ENCODE data around the gene ADAR. TPM values are rescaled to one million over a fixed set of nuclear protein-coding genes. Genes with fewer than 3 reads are reported as not detected.

Gene ADAR
- total RNA-seq, 4 donors from 2014 or later: 54.3 to 105 (median 73.6) TPM

DNA sequence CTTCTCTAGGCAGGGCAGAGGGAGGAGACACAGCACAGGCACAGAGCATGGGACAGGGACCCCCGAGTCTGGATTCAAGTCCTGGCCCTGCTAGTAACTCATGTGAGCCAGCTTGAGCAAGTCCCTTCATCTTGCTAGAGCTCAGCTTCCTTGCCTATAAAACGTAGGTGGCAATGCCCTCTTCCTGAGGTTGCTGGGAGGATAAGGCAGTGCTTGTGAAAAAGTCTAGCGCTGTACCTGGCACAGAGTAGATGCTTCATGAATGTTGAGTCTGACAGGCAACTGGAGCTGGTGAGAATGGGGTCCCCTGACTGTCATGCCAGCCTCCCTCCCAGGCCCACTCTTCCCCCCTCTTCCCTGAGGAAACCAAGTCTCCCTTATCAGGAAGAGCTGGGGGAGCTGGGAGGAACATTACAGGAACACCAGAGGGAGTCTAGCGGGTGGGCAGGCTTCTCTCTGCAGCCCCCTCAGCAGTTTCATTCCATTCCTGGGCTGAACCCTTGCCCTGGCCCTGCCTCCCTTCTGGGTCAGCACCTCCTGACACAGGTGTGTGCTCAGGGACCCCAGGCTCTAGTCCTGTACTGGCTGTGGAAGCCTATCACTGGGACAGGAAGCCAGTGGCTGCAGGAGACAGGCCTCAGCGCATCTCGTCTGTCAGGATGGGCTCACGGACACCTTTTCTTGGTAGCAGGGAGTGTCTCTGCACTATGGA, 30.5 kb downstream of the ADAR start:
- TF ChIP-seq, protein P1, sequence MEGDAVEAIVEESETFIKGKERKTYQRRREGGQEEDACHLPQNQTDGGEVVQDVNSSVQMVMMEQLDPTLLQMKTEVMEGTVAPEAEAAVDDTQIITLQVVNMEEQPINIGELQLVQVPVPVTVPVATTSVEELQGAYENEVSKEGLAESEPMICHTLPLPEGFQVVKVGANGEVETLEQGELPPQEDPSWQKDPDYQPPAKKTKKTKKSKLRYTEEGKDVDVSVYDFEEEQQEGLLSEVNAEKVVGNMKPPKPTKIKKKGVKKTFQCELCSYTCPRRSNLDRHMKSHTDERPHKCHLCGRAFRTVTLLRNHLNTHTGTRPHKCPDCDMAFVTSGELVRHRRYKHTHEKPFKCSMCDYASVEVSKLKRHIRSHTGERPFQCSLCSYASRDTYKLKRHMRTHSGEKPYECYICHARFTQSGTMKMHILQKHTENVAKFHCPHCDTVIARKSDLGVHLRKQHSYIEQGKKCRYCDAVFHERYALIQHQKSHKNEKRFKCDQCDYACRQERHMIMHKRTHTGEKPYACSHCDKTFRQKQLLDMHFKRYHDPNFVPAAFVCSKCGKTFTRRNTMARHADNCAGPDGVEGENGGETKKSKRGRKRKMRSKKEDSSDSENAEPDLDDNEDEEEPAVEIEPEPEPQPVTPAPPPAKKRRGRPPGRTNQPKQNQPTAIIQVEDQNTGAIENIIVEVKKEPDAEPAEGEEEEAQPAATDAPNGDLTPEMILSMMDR (IDR thresholded peaks at IDR 0.05): no peak
- TF ChIP-seq POLR2A (IDR thresholded peaks at IDR 0.05): no peak
- no peak overlapping the region for H3K4me3 ChIP-seq (ENCODE audit: low read depth, poor library complexity, severe bottlenecking)
- DNase-seq (ENCODE audit: low spot score in 2 of 2): no peak
- intact Hi-C loops (cut with DNase I; ENCODE audit: low total_unique reads): no loop called here
- 67 to 68% methylated on average over 6 to 7 of the region's 7 CpGs for WGBS, 2 donors

DNA sequence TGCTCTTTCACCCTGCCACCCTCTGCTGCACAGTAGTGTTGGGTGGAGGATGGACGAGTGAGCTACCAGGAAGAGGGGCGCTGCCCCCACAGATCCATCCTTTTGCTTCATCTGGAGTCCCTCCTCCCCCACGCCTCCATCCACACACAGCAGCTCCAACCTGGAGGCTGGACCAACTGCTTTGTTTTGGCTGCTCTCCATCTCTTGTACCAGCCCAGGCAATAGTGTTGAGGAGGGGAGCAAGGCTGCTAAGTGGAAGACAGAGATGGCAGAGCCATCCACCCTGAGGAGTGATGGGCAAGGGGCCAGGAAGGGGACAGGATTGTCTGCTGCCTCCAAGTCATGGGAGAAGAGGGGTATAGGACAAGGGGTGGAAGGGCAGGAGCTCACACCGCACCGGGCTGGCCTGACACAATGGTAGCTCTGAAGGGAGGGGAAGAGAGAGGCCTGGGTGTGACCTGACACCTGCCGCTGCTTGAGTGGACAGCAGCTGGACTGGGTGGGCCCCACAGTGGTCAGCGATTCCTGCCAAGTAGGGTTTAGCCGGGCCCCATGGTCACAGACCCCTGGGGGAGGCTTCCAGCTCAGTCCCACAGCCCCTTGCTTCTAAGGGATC, 31.9 kb downstream of the ADAR start:
- 83 to 90% methylated on average over 8 of the region's 8 CpGs for WGBS, 2 donors
- intact Hi-C loops (cut with DNase I; ENCODE audit: low total_unique reads): no loop called here
- no peak for TF ChIP-seq POLR2A (IDR thresholded peaks at IDR 0.05)
- TF ChIP-seq, protein P1 (IDR thresholded peaks at IDR 0.05): no peak
- no peak overlapping the region for H3K4me3 ChIP-seq (ENCODE audit: low read depth, poor library complexity, severe bottlenecking)
- no peak for DNase-seq (ENCODE audit: low spot score in 2 of 2)

DNA sequence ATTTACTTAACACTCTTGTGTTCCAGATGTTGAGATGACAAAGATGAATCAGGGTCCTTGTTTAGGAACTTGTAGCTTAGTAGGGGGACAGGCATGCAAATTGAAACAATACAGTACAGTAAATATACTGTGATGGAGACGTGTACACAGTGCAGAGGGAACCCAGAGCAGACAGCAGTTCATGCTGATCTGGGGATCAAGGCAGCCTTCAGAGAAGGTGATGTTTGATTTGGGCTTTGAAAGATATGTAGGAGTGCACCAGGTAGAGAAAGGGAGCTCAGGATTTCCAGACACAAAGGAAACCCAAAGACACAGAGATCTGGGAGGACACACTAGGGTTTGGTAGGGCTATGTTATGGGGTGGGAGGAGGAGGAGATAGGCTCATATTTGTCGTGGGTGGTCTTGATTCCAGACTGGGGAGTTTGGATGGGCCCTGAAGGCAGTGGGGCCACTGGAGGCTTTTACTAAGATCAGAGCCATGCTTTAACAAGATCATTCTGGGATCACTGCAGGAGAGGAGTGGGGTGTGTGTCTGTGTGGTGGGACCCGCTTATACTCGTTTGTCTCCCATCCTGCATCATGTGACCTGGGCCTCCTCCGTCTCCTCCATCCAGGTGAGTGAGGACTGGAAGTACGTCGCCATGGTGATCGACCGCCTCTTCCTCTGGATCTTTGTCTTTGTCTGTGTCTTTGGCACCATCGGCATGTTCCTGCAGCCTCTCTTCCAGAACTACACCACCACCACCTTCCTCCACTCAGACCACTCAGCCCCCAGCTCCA, 32.6 kb downstream of the ADAR start:
- no peak for TF ChIP-seq POLR2A (IDR thresholded peaks at IDR 0.05)
- TF ChIP-seq, protein P1 (IDR thresholded peaks at IDR 0.05): no peak
- 73 to 75% methylated on average over 10 of the region's 10 CpGs for WGBS, 2 donors
- H3K4me3 ChIP-seq (ENCODE audit: low read depth, poor library complexity, severe bottlenecking): no peak overlapping the region
- intact Hi-C loops (cut with DNase I; ENCODE audit: low total_unique reads): no loop called here
- no peak for DNase-seq (ENCODE audit: low spot score in 2 of 2)

DNA sequence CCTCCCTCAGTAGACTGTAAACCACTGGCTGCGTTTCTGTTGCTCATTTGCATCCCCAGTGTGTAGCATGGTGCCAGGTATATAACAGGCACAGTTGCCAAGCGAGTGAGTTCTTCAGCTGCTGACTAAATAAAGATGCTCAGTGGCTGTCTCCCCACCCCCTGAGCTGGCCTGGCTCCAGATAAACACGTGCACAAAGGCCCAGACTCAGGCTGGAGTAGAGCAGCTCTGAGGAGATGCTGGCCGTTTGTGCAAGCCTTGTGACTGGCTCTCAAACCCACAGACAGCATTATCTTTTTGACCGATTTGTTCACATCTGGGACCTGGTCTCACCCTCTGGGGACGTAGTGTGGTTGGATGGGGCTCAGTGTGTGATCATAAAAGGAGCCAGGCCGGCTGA, 33.3 kb downstream of the ADAR start:
- no peak for TF ChIP-seq POLR2A (IDR thresholded peaks at IDR 0.05)
- TF ChIP-seq, protein P1 (IDR thresholded peaks at IDR 0.05): no peak
- H3K4me3 ChIP-seq (ENCODE audit: low read depth, poor library complexity, severe bottlenecking): no peak overlapping the region
- DNase-seq (ENCODE audit: low spot score in 2 of 2): no peak
- WGBS, 2 donors: 15% methylated on average over 7 of the region's 7 CpGs
- intact Hi-C loops (cut with DNase I; ENCODE audit: low total_unique reads): no loop called here

DNA sequence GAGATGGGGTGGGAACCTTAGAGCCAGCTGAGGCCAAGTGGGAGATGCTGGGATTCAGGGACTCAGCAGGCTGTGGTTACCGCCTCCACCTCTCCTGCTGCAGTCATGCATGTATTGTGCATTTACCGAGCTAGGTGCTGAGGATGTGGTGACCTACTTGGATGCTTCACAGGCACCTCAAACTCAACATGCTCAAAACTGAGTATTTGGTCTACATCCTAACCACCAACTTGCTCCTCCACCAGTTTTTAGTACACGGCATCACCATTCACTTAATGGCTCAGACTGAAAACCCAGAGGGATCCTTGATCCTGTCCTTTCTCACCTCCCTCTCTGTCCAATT, 34.8 kb downstream of the ADAR start:
- intact Hi-C loops (cut with DNase I; ENCODE audit: low total_unique reads): no loop called here
- H3K4me3 ChIP-seq (ENCODE audit: low read depth, poor library complexity, severe bottlenecking): no peak overlapping the region
- DNase-seq (ENCODE audit: low spot score in 2 of 2): no peak
- 81 to 86% methylated on average over 3 of the region's 3 CpGs for WGBS, 2 donors
- TF ChIP-seq, protein P1 (IDR thresholded peaks at IDR 0.05): no peak
- TF ChIP-seq POLR2A (IDR thresholded peaks at IDR 0.05): no peak

Measured in lower leg skin (tissue), 4 donors.